GM20000 (cell line): ENCODE results near the gene DMAC1.

Experiments
- DNase-seq: peaks from one replicate; pipeline ENCODE4 v3.0.0; 2012; ENCODE audit warnings: low spot score
- TF ChIP-seq, protein P1 (sequence below): IDR thresholded peaks from 2 replicates; pipeline ENCODE4 v1.5.1; 2012; ENCODE audit warnings: mild to moderate bottlenecking, control low read depth; ENCODE audit errors: extremely low read depth, missing control alignments

DMAC1 gene, protein sequence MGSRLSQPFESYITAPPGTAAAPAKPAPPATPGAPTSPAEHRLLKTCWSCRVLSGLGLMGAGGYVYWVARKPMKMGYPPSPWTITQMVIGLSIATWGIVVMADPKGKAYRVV

DNA sequence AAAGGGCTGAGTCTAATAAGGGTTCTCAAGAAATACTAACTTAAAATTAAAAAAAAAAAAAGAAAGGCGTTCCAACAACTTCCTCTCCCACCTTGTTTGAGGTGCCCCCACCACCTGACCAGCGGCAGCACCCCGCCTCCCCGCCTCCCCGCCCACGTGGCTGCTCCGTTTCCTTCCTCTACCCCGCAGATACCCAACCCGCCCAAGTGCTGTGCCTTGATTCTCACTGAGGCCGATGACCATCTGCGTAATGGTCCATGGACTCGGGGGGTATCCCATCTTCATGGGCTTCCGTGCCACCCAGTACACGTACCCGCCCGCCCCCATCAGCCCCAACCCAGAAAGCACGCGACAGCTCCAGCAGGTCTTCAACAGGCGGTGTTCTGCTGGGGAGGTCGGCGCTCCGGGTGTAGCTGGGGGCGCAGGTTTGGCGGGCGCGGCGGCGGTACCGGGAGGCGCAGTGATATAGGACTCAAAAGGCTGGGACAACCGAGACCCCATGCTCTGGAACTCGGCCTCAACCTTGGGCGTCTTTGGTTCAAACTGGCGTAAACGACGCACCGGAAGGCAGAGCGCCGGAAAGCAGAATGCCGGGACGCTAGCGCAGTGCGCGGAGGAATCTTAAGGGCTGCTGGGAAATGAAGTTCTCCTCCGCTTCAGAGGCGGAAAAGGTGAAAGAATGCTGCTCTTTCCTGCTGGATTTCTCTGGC is at the start of gene DMAC1:
TSS of gene DMAC1 (minus strand) at position 545 of the 710 bp plus-strand sequence. CDS start at position 501, 44 bp downstream.
- TF ChIP-seq, protein P1, sequence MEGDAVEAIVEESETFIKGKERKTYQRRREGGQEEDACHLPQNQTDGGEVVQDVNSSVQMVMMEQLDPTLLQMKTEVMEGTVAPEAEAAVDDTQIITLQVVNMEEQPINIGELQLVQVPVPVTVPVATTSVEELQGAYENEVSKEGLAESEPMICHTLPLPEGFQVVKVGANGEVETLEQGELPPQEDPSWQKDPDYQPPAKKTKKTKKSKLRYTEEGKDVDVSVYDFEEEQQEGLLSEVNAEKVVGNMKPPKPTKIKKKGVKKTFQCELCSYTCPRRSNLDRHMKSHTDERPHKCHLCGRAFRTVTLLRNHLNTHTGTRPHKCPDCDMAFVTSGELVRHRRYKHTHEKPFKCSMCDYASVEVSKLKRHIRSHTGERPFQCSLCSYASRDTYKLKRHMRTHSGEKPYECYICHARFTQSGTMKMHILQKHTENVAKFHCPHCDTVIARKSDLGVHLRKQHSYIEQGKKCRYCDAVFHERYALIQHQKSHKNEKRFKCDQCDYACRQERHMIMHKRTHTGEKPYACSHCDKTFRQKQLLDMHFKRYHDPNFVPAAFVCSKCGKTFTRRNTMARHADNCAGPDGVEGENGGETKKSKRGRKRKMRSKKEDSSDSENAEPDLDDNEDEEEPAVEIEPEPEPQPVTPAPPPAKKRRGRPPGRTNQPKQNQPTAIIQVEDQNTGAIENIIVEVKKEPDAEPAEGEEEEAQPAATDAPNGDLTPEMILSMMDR, result no peak
- peak; percentile 83 for DNase-seq

DNA sequence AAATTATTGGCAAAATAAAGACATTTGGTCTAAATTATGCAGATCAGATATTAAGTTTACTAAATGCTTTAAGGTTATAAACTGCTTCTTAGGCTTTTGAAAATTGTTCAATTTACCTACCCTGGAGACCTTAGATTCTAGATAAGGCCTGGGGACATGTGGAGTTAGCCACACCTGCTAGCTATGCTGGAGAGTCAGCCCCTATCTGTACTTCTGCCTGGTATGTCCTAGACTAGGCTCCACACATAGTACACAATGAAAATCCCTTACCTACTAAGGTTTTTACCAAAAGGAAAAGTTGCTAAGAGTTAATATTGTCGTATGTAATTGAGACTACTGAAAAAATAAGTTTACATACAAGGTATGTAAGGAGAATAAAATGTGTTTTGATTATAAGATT is 49.8 kb upstream of the DMAC1 start:
- no peak for DNase-seq
- TF ChIP-seq, protein P1, result no peak

DNA sequence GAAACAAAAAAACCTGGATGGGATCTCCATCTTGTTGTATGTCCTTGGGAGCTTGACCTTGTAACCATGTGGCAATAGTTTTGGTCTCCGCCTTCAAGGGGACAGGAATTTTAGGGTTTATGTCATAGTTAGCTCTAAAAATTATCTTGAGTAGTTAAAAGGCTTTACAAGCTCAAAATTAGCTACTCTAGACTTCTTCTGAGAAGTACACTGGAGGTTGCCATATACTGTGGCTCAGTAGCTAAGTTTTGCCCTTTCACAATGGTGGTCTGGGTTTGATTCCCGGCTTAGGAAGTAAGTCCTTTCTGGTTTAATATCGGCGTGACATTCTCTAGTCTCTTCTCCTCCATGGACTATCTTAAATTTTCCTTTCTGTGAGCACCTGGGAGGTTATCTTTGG is 48.9 kb upstream of the DMAC1 start:
- TF ChIP-seq, protein P1, result no peak
- no peak for DNase-seq

DNA sequence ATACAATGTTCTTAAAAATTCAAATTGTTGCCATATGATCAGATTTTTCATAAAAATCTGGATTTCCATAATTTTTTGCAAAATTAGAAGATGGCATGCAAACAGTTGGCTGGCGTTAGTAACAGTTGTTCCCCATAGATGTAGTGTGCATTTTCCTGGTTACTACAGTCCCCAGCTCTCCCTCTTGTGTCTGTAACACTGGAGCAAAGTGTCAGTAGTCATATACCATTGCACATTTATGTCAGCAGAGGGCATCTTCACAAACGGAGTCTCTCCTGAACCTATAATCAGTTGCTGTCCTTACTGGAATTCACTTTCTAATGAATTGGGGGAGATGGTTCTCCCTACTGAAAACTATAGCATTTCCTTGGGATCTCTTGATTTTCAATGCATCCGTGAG is 44.7 kb upstream of the DMAC1 start:
- TF ChIP-seq, protein P1, result no peak
- peak; percentile 16 for DNase-seq

DNA sequence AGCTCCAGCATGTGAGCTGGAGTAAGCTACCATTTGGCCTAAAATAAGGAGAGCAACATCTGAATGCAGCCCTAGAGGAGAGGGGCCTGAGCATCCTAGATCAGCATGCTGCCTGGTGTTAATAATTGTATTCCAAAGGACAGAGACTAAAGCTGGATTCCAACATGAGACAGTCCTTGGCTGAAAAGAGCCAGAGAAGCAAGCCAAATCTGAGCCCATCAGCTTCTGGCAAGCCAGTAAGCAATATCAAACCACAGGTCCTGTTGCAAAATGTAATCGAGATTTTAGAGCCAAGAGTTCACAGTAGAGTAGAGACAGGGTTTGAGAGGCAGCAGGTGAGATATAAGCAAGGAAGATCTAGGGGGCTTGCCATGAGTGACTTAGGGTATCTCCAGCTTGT is 42.3 kb upstream of the DMAC1 start:
- TF ChIP-seq, protein P1, result no peak
- no peak for DNase-seq

DNA sequence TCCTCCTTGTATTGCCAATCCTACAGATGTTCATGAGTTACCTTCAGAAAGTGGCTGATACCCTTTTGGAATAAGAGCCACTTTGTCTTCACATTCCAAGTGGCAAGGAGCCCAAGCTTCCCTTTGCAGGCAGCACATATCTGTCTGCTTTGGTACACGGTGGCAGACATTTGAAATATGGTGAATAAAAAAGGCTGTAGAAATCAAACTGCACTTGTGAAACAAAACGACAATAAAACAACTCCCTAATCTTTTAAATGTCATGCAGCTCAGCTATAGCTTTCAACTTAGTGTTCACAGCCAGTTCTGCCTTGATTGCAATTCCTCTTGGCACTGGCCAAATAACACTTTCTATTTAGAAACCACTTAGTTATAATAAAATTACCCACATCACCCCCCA is 35.0 kb upstream of the DMAC1 start:
- TF ChIP-seq, protein P1, result no peak
- DNase-seq, result no peak

DNA sequence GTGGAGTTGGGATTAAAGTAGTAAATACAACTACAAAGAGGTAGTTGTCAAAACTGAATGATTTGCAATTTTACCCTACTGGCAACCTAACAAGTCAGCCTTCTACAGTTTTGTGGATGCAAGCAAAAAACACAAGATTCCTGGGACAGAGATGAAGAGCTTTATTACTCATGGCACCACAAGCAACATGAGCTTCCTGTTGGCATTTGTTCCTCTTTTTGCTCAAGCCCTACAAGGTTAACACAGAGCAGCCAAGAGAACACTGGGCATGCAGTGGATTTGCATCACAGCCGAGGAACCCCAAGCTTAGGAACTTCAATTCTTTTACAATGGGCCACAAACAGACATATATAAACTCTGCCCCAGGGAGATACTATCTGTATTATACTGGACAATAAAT is 28.8 kb upstream of the DMAC1 start:
- TF ChIP-seq, protein P1, result no peak
- DNase-seq, result no peak
